ENCODE results near the gene PIM3.
A peak's percentile ranks its signal among the peaks of the same experiment; 100 is the strongest.
"Not testable (repeated sequence)": the region's sequence is repeated elsewhere in the genome, so short reads cannot be mapped to it uniquely, and the experiment has no call there.

The PIM3 gene

GRCh38 chr22:49986325-49986724 lies 25.8 kb downstream of the PIM3 start:
- no peak for DNase-seq (ENCODE audit: low spot score)

GRCh38 chr22:49989826-49990225 lies 29.3 kb downstream of the PIM3 start:
- DNase-seq (ENCODE audit: low spot score), result not testable (repeated sequence)

- DNase-seq (ENCODE audit: low spot score), result no peak
Measured at GRCh38 chr22:49991167-49991566, 30.6 kb downstream of the PIM3 start.

GRCh38 chr22:49991907-49992533 lies 31.4 kb downstream of the PIM3 start:
- DNase-seq (ENCODE audit: low spot score), result no peak

- DNase-seq (ENCODE audit: low spot score), result peak; percentile 80
Measured at GRCh38 chr22:49992921-49993648, 32.5 kb downstream of the PIM3 start.

GRCh38 chr22:49993649-49994360 lies 33.2 kb downstream of the PIM3 start:
- DNase-seq (ENCODE audit: low spot score), result no peak

GRCh38 chr22:49994361-49995040 lies 33.9 kb downstream of the PIM3 start:
- DNase-seq (ENCODE audit: low spot score), result no peak

- DNase-seq (ENCODE audit: low spot score), result no peak
Measured at GRCh38 chr22:49995041-49995360, 34.4 kb downstream of the PIM3 start.

GRCh38 chr22:49995361-49996118 lies 35.0 kb downstream of the PIM3 start:
- no peak for DNase-seq (ENCODE audit: low spot score)

- no peak for DNase-seq (ENCODE audit: low spot score)
Measured at GRCh38 chr22:49996119-49996517, 35.5 kb downstream of the PIM3 start.

- DNase-seq (ENCODE audit: low spot score), result no peak
Measured at GRCh38 chr22:49996518-49997250, 36.1 kb downstream of the PIM3 start.

- peak; percentile 2 for DNase-seq (ENCODE audit: low spot score)
Measured at GRCh38 chr22:49997251-49997599, 36.7 kb downstream of the PIM3 start.

- DNase-seq (ENCODE audit: low spot score), result peak; percentile 2
Measured at GRCh38 chr22:49997932-49998717, 37.6 kb downstream of the PIM3 start.

GRCh38 chr22:49998718-49999062 lies 38.1 kb downstream of the PIM3 start:
- no peak for DNase-seq (ENCODE audit: low spot score)

GRCh38 chr22:49999063-49999945 lies 38.7 kb downstream of the PIM3 start:
- peak; percentile 2 for DNase-seq (ENCODE audit: low spot score)

- peak; percentile 1 for DNase-seq (ENCODE audit: low spot score)
Measured at GRCh38 chr22:49999946-50000586, 39.5 kb downstream of the PIM3 start.

- peak; percentile 3 for DNase-seq (ENCODE audit: low spot score)
Measured at GRCh38 chr22:50000587-50001387, 40.2 kb downstream of the PIM3 start.
